HG02642 (cell line): ENCODE measurements around the gene FAM221B.
A peak's percentile ranks its signal among the peaks of the same experiment; 100 is the strongest.

Experiments
- ATAC-seq: cut with Tn5 transposase; IDR thresholded peaks from one replicate; pipeline ENCODE4 v1.9.1; 2021; ENCODE audit warnings: mild to moderate bottlenecking; ENCODE audit not compliant: unreplicated experiment, poor library complexity

FAM221B gene

GRCh38 chr9:35792826-35793225 is 35.7 kb downstream of the FAM221B start:
- ATAC-seq, result no peak

DNA sequence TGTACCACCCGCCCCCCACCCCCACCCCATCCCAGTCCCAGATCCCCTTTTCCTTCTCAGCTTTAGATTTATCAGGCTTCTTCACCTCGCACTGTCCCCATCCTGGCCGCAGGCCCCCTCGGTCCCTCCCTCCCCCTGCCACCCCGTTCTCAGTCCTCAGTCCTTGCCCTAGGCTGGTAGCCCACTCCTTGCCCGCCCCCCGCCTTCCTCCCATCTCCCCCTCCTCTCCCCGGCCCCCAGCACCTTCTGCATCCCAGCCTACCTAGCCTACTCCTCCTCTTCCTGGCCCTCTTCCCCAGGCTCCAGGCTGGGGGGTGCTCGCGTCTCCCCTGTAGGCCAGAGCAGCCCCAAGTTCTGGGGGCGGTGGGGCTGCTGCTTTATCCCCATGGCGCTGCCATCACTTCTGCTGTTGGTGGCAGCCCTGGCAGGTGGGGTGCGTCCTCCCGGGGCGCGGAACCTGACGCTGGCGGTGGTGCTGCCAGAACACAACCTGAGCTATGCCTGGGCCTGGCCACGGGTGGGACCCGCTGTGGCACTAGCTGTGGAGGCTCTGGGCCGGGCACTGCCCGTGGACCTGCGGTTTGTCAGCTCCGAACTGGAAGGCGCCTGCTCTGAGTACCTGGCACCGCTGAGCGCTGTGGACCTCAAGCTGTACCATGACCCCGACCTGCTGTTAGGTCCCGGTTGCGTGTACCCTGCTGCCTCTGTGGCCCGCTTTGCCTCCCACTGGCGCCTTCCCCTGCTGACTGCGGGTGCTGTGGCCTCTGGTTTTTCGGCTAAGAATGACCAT is 36.3 kb downstream of the FAM221B start:
- no peak for ATAC-seq

- ATAC-seq, result no peak
Measured at GRCh38 chr9:35791297-35791921, 37.1 kb downstream of the FAM221B start, which contains the start of gene NPR2. NPR2 (plus strand) TSS chr9:35791591; CDS start chr9:35792409, 818 bp downstream.

- ATAC-seq, result peak; percentile 54
Measured at GRCh38 chr9:35790385-35791296, 37.9 kb downstream of the FAM221B start.

GRCh38 chr9:35790025-35790384 is 38.5 kb downstream of the FAM221B start:
- ATAC-seq, result no peak

GRCh38 chr9:35789541-35789940 is 39.0 kb downstream of the FAM221B start:
- no peak for ATAC-seq

GRCh38 chr9:35783418-35783817 is 45.1 kb downstream of the FAM221B start:
- ATAC-seq, result no peak

DNA sequence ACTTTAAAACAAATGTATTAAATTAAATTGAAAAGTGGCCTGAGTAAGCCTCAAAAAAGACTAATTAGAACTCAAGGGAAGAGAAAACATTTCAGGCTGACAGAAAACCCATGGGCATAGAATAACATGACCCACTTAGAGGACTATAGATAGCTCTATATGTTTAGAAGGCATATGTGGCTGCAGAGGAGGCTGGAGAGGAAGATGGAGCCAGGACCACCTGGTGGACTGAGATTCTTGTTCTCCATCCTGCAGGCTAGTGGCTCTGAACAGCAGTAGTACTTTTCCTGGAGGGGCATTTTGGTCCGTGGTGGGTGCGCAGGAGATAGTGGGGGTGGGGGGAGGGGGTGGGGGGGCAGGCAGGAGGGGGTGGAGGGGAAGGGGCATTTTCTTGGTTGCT is 47.5 kb downstream of the FAM221B start:
- no peak for ATAC-seq

DNA sequence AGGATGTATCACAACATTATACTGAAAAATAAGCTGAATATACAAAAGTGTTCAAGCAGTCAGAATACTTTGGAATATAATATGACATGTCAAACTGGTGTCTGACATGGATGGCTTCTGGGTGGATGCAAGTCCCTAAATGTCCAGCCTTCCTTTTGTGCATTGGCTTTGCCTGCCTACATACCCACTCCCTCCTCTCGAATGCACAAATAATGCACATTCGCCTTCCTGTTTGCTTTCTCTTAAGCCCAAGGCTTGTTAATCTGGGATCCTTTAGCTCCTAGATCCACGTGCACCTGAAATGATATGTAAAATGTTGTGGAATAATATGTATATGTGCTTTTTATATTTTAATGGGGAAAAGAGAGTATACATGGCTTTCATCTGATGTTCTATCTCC is 50.0 kb downstream of the FAM221B start:
- ATAC-seq, result no peak

DNA sequence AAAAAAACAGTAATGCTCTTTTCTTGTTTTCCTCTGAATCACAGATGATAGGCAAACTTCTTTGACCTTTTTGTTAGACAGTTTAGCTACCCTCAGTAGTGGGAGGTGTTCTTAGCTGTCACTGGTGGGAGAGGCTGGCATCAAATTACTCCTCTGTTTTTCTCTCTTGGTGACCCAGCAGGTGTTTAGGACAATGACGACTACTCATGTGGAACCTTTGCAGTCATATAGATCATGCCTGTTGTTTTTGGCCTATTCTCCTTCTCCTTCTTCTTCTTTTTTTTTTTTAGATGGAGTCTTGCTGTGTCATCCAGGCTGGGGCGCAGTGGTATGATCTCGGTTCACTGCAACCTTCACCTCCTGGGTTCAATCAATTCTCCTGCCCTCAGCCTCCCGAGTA is 52.5 kb downstream of the FAM221B start:
- ATAC-seq, result no peak

DNA sequence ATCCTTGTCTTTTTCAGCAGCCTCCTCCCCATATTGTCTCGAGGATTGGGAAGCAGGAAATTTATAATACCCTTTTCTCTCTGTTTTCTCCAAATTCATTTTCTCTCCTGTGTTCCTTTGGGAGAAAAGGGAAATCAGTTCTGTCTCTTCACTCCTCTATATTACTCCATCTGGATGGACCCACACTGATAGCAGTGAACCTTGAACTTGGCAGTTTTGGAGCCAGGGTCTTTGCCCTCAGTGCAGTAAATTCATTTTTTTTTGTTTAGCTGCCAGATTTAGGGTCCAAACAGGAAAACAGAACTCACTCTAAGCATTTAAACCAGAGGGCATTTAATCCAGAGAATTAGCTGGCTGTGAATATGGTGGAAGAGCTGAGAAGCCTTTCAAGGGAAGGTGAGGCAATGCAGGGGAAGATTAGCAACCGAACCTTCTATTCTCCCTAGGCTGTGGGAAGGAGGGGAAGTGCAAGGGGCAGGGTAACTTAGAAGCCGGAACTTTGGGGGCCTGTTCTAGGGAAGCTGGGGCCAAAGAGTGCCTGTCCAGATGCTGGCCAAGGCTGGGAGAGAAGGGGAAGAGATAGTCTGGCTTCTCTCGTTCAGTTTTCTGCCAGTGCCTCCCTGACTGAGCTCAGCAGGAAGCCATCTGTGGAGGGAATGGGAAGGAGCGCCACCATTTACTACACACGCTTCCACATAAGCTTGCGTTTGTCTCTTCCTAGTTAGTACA is 53.5 kb downstream of the FAM221B start:
- no peak for ATAC-seq

DNA sequence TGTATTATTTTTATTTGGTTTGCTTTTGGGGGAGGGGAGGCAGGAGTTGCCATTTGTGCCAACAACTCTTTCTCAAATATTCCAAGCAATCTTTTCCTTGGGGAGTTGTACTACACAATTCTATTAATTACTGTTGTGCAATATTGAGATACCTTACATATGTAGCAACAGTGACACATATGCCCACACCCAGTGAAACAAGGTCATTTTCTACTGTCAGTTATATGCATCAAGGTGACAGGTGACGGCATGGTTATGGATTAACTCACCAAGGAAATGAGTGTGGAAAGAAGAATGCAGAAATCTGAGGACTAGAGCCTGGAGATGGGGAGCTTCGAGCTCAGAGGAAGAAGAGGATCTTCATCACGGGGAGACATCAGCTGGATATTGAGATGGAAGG is 56.6 kb downstream of the FAM221B start:
- ATAC-seq, result no peak

DNA sequence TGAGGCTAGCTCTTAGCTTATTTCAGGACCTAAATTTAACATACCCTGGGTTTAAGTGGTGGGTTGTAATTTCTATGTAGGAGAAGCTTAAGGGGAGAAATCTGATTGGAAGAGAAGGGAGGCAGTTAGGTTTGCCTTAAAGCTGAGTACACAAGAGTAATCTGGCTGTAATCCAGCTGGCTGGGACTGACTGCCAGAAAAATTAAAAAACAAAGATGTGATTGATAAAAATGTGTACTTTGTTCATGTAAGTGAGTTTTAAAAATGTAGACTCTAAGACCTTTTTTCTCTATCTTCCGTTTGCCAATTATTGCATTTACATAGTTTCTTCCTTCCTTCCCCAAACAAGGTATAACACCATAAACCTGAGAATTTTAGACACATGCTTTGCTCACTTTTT is 57.0 kb downstream of the FAM221B start:
- no peak for ATAC-seq

GRCh38 chr9:35771075-35771433 is 57.5 kb downstream of the FAM221B start:
- no peak for ATAC-seq

DNA sequence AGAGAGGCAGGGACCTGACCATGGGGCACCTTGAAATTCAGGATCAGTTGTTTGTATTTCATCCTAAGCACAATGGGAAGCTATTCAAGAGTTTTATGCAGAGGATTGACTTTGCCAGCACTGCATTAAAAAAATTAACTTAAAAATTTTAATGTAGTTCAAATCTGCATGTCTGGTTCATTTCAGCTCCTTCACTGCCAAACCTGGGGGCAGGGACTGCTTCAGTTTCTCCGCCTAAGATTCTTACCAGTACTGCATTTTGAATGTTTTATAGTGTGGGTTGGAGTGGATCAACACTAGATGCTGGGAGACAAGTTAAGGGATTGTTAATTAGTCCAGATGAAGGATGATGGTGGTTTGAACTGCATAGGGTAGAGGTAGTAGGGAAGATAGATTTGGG is 58.8 kb downstream of the FAM221B start:
- no peak for ATAC-seq

- ATAC-seq, result no peak
Measured at GRCh38 chr9:35767458-35767857, 61.1 kb downstream of the FAM221B start.

GRCh38 chr9:35766997-35767396 is 61.5 kb downstream of the FAM221B start:
- ATAC-seq, result no peak
